PFSK-1 (cell line): ENCODE measurements around the gene BPIFB4.

Experiments
- FOXP2 ChIP-seq: optimal IDR thresholded peaks from 2 replicates; pipeline ENCODE3; 2011; ENCODE audit warnings: borderline replicate concordance, control low read depth, inconsistent platforms; ENCODE audit not compliant: insufficient read depth; ENCODE audit errors: extremely low read length, extremely low read depth
- POLR2AphosphoS5 ChIP-seq: IDR thresholded peaks from 2 replicates; pipeline ENCODE4 v1.6.1; 2012; ENCODE audit warnings: low read depth, mild to moderate bottlenecking, control low read depth, low read length, moderate library complexity
- SIN3A ChIP-seq: IDR thresholded peaks from 2 replicates; pipeline ENCODE4 v1.6.1; 2012; ENCODE audit warnings: mild to moderate bottlenecking, low read length, moderate library complexity, borderline replicate concordance; ENCODE audit not compliant: insufficient read depth
- TAF1 ChIP-seq: IDR thresholded peaks from 2 replicates; pipeline ENCODE4 v1.6.1; 2012; ENCODE audit warnings: low read length, control low read depth, borderline replicate concordance; ENCODE audit not compliant: insufficient read depth
- TF ChIP-seq, protein P1 (sequence below), 2 experiments: IDR thresholded peaks; 2 replicates each; pipeline versions ENCODE4 v1.6.1 to v1.8.0; 2011 to 2012; ENCODE audit warnings: low read depth in 2 of 2, low read length in 2 of 2, control low read depth in 1 of 2, inconsistent platforms in 1 of 2, mild to moderate bottlenecking in 1 of 2, moderate library complexity in 1 of 2; ENCODE audit not compliant: insufficient read depth in 1 of 2

Gene BPIFB4

DNA sequence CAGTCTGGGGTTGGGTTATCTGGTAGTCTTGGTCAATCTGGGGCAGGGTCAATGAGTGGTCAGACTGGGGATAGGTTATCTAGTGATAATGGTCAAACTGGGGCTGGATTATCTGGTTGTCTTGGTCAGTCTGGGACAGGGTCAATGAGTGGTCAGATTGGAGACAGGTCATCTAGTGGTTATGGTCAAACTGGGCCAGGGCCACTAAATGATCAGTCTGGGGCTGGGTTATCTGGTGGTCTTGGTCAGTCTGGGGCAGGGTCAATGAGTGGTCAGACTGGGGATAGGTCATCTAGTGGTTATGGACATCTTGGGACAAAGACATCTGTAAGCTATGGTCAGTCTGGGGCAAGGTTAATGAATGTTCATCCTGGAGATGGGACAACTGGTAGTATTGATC is 60.0 kb downstream of the BPIFB4 start:
- TF ChIP-seq, protein P1, sequence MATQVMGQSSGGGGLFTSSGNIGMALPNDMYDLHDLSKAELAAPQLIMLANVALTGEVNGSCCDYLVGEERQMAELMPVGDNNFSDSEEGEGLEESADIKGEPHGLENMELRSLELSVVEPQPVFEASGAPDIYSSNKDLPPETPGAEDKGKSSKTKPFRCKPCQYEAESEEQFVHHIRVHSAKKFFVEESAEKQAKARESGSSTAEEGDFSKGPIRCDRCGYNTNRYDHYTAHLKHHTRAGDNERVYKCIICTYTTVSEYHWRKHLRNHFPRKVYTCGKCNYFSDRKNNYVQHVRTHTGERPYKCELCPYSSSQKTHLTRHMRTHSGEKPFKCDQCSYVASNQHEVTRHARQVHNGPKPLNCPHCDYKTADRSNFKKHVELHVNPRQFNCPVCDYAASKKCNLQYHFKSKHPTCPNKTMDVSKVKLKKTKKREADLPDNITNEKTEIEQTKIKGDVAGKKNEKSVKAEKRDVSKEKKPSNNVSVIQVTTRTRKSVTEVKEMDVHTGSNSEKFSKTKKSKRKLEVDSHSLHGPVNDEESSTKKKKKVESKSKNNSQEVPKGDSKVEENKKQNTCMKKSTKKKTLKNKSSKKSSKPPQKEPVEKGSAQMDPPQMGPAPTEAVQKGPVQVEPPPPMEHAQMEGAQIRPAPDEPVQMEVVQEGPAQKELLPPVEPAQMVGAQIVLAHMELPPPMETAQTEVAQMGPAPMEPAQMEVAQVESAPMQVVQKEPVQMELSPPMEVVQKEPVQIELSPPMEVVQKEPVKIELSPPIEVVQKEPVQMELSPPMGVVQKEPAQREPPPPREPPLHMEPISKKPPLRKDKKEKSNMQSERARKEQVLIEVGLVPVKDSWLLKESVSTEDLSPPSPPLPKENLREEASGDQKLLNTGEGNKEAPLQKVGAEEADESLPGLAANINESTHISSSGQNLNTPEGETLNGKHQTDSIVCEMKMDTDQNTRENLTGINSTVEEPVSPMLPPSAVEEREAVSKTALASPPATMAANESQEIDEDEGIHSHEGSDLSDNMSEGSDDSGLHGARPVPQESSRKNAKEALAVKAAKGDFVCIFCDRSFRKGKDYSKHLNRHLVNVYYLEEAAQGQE (IDR thresholded peaks at IDR 0.05; ENCODE audit: insufficient read depth in 1 of 2, low read depth in 2 of 2, low read length in 2 of 2): no peak
- TF ChIP-seq POLR2AphosphoS5: no peak
- TF ChIP-seq SIN3A: no peak
- no peak for TF ChIP-seq TAF1
- TF ChIP-seq FOXP2: no peak

DNA sequence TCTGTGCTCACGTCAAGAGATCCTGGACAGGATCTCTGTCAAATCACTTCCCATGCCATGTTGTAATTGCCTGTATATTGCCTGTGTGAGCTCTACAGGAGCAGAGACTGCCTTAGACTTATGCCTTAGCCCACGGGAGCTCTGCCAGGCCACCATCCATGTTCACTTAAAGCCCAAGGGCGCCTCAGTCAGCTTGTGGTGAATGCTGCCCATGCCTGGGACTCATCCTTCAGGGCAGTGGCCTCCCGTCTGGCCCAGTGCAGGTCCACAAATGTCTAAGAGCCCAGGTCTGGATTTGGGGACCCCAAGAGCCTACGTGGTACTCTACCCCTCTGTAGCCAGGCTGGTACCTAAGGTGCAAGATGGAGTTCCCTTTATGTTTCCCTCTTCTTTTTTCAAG is 66.1 kb downstream of the BPIFB4 start:
- TF ChIP-seq POLR2AphosphoS5 (no peak), FOXP2 (no peak), SIN3A (no peak), TAF1 (no peak)
- TF ChIP-seq, protein P1 (IDR thresholded peaks at IDR 0.05; ENCODE audit: insufficient read depth in 1 of 2, low read depth in 2 of 2, low read length in 2 of 2): no peak

DNA sequence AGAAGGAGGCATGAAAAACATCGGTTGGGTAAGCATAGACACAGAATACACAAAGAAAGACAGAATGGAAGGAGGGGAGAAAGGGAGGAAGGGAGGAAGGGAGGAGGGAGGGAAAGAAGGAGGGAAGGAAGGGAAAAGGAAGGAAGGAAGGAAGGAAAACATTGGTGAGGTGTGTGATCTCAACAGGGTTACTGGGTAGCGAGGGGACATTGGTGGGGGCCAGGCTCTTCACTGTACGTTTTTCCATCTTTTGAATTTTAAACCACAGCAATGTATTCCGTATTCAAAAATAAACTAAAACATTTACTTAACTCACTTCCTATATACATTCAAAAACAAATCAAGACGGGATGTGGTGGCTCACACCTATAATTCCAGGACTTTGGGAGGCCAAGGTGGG is 67.9 kb downstream of the BPIFB4 start:
- no peak for TF ChIP-seq SIN3A
- no peak for TF ChIP-seq FOXP2
- TF ChIP-seq POLR2AphosphoS5: no peak
- no peak for TF ChIP-seq TAF1
- TF ChIP-seq, protein P1 (IDR thresholded peaks at IDR 0.05; ENCODE audit: insufficient read depth in 1 of 2, low read depth in 2 of 2, low read length in 2 of 2): no peak

DNA sequence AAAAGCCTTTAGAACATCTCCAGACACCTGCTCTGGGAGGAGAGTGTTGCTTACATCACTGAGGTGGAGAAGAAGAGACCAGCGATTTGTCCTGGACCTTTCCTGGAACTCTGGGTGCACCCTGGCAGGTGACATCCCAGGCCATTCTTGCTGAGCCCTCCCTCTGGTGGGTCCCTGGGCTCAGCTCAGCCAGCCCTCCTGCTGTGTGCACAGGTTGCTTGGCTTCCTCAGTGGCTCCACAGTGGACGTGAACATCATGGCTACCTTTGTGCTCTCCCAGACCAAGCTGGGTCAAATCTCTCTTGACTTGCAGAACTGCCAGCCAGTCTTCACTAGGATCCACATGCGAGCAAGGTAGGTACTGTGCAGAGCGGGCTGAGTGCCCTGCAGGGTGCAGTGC is 68.6 kb downstream of the BPIFB4 start:
- TF ChIP-seq SIN3A (no peak), FOXP2 (no peak)

DNA sequence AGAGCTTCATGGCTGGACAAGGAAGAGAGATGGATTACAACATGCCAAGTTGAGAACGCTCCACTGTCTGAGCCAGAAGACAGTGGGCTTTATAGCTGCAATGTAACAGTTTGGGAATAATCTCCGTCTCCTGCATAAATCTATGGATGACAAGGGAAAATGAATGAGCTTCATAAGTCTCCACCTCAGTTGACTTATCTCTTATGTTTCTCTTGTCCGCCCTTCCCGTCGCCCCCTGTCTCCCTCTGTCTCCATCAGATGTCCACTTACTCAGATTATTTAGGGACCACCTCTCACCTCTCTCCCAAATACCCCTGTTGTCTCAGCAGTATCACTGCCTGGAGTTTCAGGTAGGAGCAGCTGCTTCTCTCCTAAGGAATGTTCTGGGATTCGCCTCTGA is 74.8 kb downstream of the BPIFB4 start:
- TF ChIP-seq TAF1 (no peak), POLR2AphosphoS5 (no peak), FOXP2 (no peak), SIN3A (no peak)
- TF ChIP-seq, protein P1 (IDR thresholded peaks at IDR 0.05; ENCODE audit: insufficient read depth in 1 of 2, low read depth in 2 of 2, low read length in 2 of 2): no peak
